DND-41 (cell line): ENCODE results near the gene HSPA12A.

Source experiments
- EZH2 ChIP-seq: IDR thresholded peaks from 3 replicates; pipeline ENCODE4 v1.6.1; 2012; ENCODE audit warnings: borderline replicate concordance, low read depth, mild to moderate bottlenecking, moderate library complexity, low read length, inconsistent platforms; ENCODE audit not compliant: severe bottlenecking
- TF ChIP-seq, protein P1 (sequence below): IDR thresholded peaks from 2 replicates; pipeline ENCODE4 v1.5.1; 2012; ENCODE audit warnings: borderline replicate concordance, low read length, moderate library complexity, mild to moderate bottlenecking; ENCODE audit not compliant: poor library complexity, severe bottlenecking; ENCODE audit errors: extremely low read depth

DNA sequence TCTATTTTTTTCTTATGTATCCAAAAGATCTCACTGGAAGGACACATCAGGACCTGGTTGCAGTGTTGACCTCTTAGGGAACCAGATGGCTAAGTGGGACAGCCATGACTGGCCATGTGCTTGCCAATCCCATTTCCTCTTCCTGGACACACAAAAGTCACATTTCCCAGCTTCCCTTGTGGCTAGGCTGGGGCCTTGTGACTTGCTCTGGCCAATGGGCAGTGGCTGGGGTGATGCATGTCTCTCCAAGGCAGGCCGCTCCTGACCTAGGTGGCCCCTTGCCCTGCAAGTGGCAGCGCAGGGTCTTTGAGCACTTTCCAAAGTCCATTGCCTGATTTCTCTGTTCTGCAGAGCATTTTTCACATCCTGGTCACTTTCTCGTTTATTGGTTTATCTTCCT lies 41.7 kb upstream of the HSPA12A start:
- TF ChIP-seq, protein P1, sequence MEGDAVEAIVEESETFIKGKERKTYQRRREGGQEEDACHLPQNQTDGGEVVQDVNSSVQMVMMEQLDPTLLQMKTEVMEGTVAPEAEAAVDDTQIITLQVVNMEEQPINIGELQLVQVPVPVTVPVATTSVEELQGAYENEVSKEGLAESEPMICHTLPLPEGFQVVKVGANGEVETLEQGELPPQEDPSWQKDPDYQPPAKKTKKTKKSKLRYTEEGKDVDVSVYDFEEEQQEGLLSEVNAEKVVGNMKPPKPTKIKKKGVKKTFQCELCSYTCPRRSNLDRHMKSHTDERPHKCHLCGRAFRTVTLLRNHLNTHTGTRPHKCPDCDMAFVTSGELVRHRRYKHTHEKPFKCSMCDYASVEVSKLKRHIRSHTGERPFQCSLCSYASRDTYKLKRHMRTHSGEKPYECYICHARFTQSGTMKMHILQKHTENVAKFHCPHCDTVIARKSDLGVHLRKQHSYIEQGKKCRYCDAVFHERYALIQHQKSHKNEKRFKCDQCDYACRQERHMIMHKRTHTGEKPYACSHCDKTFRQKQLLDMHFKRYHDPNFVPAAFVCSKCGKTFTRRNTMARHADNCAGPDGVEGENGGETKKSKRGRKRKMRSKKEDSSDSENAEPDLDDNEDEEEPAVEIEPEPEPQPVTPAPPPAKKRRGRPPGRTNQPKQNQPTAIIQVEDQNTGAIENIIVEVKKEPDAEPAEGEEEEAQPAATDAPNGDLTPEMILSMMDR: no peak
- no peak for TF ChIP-seq EZH2
